GM12872 (cell line): ENCODE measurements around the gene SKIL.

ENCODE experiments used
- TF ChIP-seq, protein P1 (sequence below): IDR thresholded peaks from 3 replicates; pipeline ENCODE4 v1.5.1; 2011; ENCODE audit warnings: low read depth, mild to moderate bottlenecking, low read length, moderate library complexity; ENCODE audit not compliant: insufficient read depth

The SKIL gene

GRCh38 chr3:170323331-170323730 lies 34.2 kb upstream of the SKIL start:
- TF ChIP-seq, protein P1, sequence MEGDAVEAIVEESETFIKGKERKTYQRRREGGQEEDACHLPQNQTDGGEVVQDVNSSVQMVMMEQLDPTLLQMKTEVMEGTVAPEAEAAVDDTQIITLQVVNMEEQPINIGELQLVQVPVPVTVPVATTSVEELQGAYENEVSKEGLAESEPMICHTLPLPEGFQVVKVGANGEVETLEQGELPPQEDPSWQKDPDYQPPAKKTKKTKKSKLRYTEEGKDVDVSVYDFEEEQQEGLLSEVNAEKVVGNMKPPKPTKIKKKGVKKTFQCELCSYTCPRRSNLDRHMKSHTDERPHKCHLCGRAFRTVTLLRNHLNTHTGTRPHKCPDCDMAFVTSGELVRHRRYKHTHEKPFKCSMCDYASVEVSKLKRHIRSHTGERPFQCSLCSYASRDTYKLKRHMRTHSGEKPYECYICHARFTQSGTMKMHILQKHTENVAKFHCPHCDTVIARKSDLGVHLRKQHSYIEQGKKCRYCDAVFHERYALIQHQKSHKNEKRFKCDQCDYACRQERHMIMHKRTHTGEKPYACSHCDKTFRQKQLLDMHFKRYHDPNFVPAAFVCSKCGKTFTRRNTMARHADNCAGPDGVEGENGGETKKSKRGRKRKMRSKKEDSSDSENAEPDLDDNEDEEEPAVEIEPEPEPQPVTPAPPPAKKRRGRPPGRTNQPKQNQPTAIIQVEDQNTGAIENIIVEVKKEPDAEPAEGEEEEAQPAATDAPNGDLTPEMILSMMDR: no peak

- TF ChIP-seq, protein P1: no peak
These were observed 32.6 kb upstream of the SKIL start for GRCh38 chr3:170324962-170325361.

DNA sequence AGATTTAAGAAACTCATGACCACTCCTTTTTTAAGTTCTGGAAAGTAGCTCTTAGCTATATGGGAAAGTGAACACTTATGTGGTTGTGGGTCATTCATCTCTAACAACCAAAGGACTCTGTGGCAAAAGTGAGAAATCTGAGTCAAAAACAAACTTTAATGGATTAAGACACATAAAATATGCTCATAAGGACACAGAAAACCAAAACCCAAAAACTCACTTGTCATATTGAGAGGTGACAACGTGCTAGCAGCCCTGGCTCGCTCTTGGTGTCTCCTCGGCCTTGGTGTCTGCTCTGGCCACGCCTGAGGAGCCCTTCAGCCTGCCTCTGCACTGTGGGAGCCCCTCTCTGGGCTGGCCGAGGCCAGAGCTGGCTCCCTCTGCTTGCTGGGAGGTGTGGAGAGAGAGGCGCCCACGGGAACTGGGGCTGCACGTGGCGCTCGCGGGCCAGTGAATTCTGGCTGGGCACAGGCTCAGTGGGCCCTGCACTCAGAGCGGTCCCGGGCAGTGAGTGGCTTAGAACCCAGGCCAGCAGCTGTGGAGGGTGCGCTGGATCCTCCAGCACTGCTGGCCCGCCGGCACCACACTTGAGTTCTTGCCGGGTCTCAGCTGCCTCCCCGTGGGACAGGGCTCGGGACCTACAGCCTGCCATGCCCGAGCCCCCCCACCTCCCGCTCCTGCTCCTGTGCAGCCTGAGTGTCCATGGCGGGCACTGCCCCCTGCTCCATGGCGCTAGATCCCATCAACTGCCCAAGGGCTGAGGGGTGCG lies 30.3 kb upstream of the SKIL start:
- TF ChIP-seq, protein P1: no peak

DNA sequence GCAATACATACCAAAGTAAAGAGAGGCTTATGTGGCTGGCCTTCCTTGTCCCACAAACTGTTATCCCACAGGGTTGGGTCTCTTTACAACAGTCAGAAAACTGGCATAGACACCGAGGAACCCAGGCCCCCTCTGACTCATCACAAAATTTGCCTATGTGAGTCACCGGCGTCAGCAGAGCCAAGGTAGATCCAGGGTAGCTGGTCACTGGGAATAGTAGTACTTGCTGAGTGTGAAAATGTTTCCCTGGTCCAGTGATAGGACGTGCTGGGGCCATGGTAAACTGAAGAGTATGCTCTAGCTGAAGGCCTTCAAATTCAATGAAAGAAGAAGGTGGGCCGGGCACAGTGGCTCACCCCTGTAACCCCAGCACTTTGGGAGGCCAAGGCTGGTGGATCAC lies 27.1 kb upstream of the SKIL start:
- TF ChIP-seq, protein P1: no peak

GRCh38 chr3:170331143-170331542 lies 26.4 kb upstream of the SKIL start:
- TF ChIP-seq, protein P1: no peak

GRCh38 chr3:170337420-170337819 lies 20.1 kb upstream of the SKIL start:
- TF ChIP-seq, protein P1: no peak

DNA sequence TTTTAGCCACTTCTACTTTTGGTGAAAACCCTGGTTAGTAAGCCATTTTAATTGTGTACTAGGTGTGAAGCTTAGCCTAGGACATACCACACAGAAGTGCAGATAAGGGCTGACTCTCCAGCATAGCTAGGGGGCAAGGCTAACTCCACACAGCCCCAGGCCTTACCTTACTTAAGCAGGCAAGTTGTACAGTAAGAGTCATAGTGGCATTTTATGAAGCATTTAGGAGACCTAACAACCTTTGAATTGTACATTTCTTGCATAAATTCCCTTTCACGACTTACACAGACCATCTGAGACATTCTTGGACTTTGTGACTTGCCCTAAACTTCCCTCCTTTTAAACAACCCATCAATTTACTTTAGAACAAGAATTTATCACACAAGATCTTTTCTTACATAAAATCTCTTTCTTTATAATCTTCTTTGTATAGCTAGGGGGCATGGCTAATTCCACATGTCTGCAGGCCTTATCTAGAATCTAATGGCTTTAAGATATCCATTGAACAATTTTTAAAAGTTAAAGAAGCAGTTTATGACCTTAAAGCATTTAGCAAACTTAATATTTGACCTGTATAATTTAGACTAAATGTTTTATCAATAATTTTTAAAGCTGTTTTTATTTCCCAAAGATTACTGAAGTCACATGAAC lies 18.7 kb upstream of the SKIL start:
- TF ChIP-seq, protein P1: no peak
